ENCODE results near the gene LPIN3.

- TF ChIP-seq EZH2 (IDR thresholded peaks at IDR 0.05): no peak
- TF ChIP-seq POLR2AphosphoS5 (IDR thresholded peaks at IDR 0.05; ENCODE audit: borderline replicate concordance, low read depth, low read length): no peak
Observed at GRCh38 chr20:41362748-41363140, 22.1 kb downstream of the LPIN3 start.

Data from SK-N-MC (cell line).